ENCODE data around the gene SLC26A1.

GRCh38 chr4:960140-960635 lies 33.0 kb downstream of the SLC26A1 start:
- TF ChIP-seq CTCF (optimal IDR thresholded peaks at IDR 0.05 in 1 of 3, IDR thresholded peaks at IDR 0.05 in 1 of 3, conservative IDR thresholded peaks at IDR 0.05 in 1 of 3; ENCODE audit: extremely low read depth in 1 of 3, insufficient read depth in 2 of 3, low read length in 3 of 3) (no peak), EZH2 (IDR thresholded peaks at IDR 0.05; ENCODE audit: low read length) (no peak)
